ENCODE results near the gene TEP1. TPM values are rescaled to one million over a fixed set of nuclear protein-coding genes. Genes with fewer than 3 reads are reported as not detected.

The TEP1 gene
- total and polyA plus RNA-seq, 2 of the 8 experiments (the other 6 are each of a cell fraction or from before 2014, with no cell fraction given): 6.9 to 10.7 TPM

- TF ChIP-seq CHD7 (IDR thresholded peaks at IDR 0.05; ENCODE audit: insufficient replicate concordance, low read length) (no peak), KDM4A (IDR thresholded peaks at IDR 0.05; ENCODE audit: low read depth, low read length, severe bottlenecking) (no peak), CBX8 (IDR thresholded peaks at IDR 0.05; ENCODE audit: borderline replicate concordance, low read depth, low read length) (no peak), JUND (IDR thresholded peaks at IDR 0.05; ENCODE audit: low read length) (no peak), SP1 (IDR thresholded peaks at IDR 0.05; ENCODE audit: low read depth, low read length) (no peak), HDAC2 (IDR thresholded peaks at IDR 0.05; ENCODE audit: borderline replicate concordance in 1 of 2, low read depth in 2 of 2, low read length in 2 of 2) (no peak), SAP30 (IDR thresholded peaks at IDR 0.05; ENCODE audit: insufficient read depth, insufficient replicate concordance, low read length) (no peak), HDAC6 (IDR thresholded peaks at IDR 0.05; ENCODE audit: low read depth, low read length) (no peak), GABPA (IDR thresholded peaks at IDR 0.05; ENCODE audit: borderline replicate concordance, insufficient read depth, low read length) (no peak)
These were observed 12.7 kb downstream of the TEP1 start (continued) for GRCh38 chr14:20400589-20400964.
